Natural killer cell (primary cell): ENCODE results near the gene PAQR8. TPM values are rescaled to one million over a fixed set of nuclear protein-coding genes. Genes with fewer than 3 reads are reported as not detected.

ENCODE experiments used
- ATAC-seq, 3 donors: fragments of 150-1000 bp in 2 of 3; fragments of 200-7000 bp in 1 of 3; cut with Tn5 transposase; 1 replicate in 1 of 3; 2 replicates in 2 of 3; pipeline ENCODE4 v1.10.0; 2021; ENCODE audit warnings: mild to moderate bottlenecking in 2 of 3, moderate library complexity in 2 of 3
- DNase-seq, 2 donors: peaks; one replicate each; pipeline versions ENCODE4 v3.0.0 to v3.0.0-alpha.2; 2013 to 2021; ENCODE audit warnings: mixed read lengths in 1 of 2
- H3K27ac ChIP-seq: one replicate; pipeline ENCODE4 v1.5.1; 2013; ENCODE audit warnings: mild to moderate bottlenecking, low read length
- H3K27me3 ChIP-seq: one replicate; pipeline ENCODE4 v1.6.1; 2013; ENCODE audit warnings: low read length; ENCODE audit not compliant: control insufficient read depth, insufficient read depth
- H3K36me3 ChIP-seq: one replicate; pipeline ENCODE4 v1.6.1; 2013; ENCODE audit warnings: low read length; ENCODE audit not compliant: control insufficient read depth, insufficient read depth
- H3K4me1 ChIP-seq: one replicate; pipeline ENCODE4 v1.6.1; 2013; ENCODE audit warnings: low read length; ENCODE audit not compliant: control insufficient read depth, insufficient read depth
- H3K4me3 ChIP-seq: one replicate; pipeline ENCODE4 v1.5.1; 2013; ENCODE audit warnings: low read length
- H3K9me3 ChIP-seq: one replicate; pipeline ENCODE4 v1.6.1; 2013; ENCODE audit warnings: low read length; ENCODE audit not compliant: control insufficient read depth, insufficient read depth
- H3K27ac Mint-ChIP-seq, 2 donors: one replicate each; pipeline ENCODE4 v1.8.0; 2022; ENCODE audit warnings: mild to moderate bottlenecking in 2 of 2, mixed read lengths in 2 of 2, moderate library complexity in 1 of 2
- H3K27me3 Mint-ChIP-seq, 2 donors: one replicate each; pipeline ENCODE4 v1.8.0; 2022; ENCODE audit warnings: low read depth in 2 of 2, mixed read lengths in 2 of 2
- H3K36me3 Mint-ChIP-seq: one replicate; pipeline ENCODE4 v1.8.0; 2022; ENCODE audit warnings: mixed read lengths
- H3K4me1 Mint-ChIP-seq, 2 donors: one replicate each; pipeline ENCODE4 v1.8.0; 2022; ENCODE audit warnings: mixed read lengths in 2 of 2
- H3K4me3 Mint-ChIP-seq: one replicate; pipeline ENCODE4 v1.8.0; 2022; ENCODE audit warnings: mild to moderate bottlenecking, moderate library complexity, mixed read lengths
- H3K9me3 Mint-ChIP-seq, 2 donors: one replicate each; pipeline ENCODE4 v1.8.0; 2022; ENCODE audit warnings: mixed read lengths in 2 of 2
- CTCF ChIP-seq: fragments of 200-600 bp; IDR thresholded peaks from one replicate; pipeline ENCODE4 v1.8.0; 2022; ENCODE audit warnings: antibody characterized with exemption
- WGBS: methylation state at CpG from one replicate; pipeline ENCODE4 v1.1.7; 2013; ENCODE audit warnings: missing lambda C conversion rate; ENCODE audit not compliant: insufficient coverage; 5-methylcytosine and 5-hydroxymethylcytosine counted together
- intact Hi-C: fragments of 100-400 bp; cut with micrococcal nuclease; formaldehyde crosslinking; loops from one replicate; pipeline ENCODE4 v1.14.2; 2022
- total RNA-seq, 4 donors: library from RNA; stranded (reverse); fragments of 120-200 nt in 1 of 4; gene quantifications; one replicate each; pipeline versions ENCODE4 v1.2.3 to v1.2.4, GENCODE V29; 2013 to 2022

PAQR8 gene
- total RNA-seq, 3 donors from 2014 or later (not counting 1 experiment from before 2014, with no cell fraction given) = 2.4 to 5.0 (median 4.6) TPM

DNA sequence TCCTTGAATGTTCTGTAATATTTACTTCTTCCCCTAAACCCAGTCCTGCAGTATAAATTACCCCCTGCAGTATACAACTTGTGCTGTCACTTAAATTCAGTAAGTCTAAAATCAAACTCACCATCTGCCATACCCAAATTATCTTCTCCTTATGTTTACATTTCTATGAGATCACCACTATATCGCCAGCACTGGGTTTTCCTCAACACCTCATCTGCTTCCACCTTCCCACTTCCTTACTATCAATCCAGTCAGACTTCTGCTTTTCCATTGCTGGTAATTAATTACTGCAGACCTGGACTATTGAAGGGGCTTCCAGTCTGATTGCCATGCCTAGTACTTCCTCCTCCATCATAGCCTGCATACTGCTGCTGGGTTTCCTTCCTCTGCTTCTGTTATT is 73.4 kb downstream of the PAQR8 start:
- no peaks in the 10 kb centered on the region for H3K36me3 Mint-ChIP-seq
- H3K9me3 Mint-ChIP-seq = no peaks in the 10 kb centered on the region
- TF ChIP-seq CTCF = no peak
- 71% methylated on average over 1 of the region's 1 CpG for WGBS
- no peaks in the 10 kb centered on the region for H3K4me1 Mint-ChIP-seq
- H3K4me3 ChIP-seq = no peak overlapping the region
- no peak overlapping the region for H3K4me3 Mint-ChIP-seq
- no peak for ATAC-seq
- no peak overlapping the region for H3K27ac ChIP-seq
- H3K27me3 Mint-ChIP-seq = no peaks in the 10 kb centered on the region
- H3K9me3 ChIP-seq = no peaks in the 10 kb centered on the region
- H3K4me1 ChIP-seq = no peaks in the 10 kb centered on the region
- intact Hi-C loops = no loop called here
- no peak for DNase-seq
- H3K27ac Mint-ChIP-seq = no peak overlapping the region
- no peaks in the 10 kb centered on the region for H3K36me3 ChIP-seq
- H3K27me3 ChIP-seq = no peaks in the 10 kb centered on the region

DNA sequence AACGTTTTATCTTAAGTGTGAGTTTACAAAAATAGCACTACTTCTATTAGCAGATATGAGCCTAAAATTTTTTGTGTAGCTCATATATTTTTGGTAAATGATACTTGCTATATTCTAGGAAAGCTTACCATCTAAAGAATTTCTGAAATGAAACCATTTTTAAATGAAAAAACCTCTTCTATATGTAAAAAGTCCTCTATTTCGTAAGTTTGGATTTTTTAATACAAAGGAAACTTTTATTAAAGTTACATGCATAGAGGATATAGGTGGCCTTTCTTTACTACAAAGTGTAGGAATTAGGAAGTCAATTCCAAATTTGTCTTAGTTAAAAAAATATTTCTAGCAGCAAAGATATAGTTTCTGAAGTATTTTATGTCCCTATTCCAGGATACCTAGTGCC is 77.0 kb downstream of the PAQR8 start:
- Mint-ChIP-seq H3K4me3 (no peak overlapping the region), H3K36me3 (no peaks in the 10 kb centered on the region), H3K9me3 (no peaks in the 10 kb centered on the region), H3K27ac (no peak overlapping the region), H3K4me1 (no peaks in the 10 kb centered on the region), H3K27me3 (no peaks in the 10 kb centered on the region)
- Histone ChIP-seq H3K4me1 (no peaks in the 10 kb centered on the region), H3K27ac (no peak overlapping the region), H3K36me3 (no peaks in the 10 kb centered on the region), H3K4me3 (no peak overlapping the region), H3K27me3 (no peaks in the 10 kb centered on the region), H3K9me3 (no peaks in the 10 kb centered on the region)
- DNase-seq = no peak
- ATAC-seq = no peak
- no peak for TF ChIP-seq CTCF
- intact Hi-C loops = no loop called here
- WGBS = no CpG with 5 or more reads among the region's 2 CpGs

DNA sequence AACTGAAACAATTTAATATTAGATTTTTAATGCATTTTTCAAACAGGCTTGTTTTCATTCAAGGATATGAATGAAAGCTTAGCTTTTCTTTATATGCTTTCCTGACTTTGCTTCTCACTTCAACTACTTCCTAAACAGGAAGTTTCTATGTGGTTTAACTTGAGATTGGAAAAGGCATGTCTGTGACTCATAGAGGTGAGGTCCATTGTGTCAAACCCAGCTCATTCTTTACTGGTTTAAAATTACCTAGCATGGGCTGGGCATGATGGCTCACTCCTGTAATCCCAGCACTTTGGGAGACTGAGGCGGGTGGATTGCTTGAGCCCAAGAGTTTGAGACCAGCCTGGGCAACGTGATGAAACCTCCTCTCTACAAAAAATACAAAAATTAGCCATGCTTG is 92.6 kb downstream of the PAQR8 start:
- no peak for TF ChIP-seq CTCF
- Mint-ChIP-seq H3K9me3 (peaks cover 9 to 15% of the 10 kb centered on the region in 2 donors), H3K36me3 (peaks cover 24% of the 10 kb centered on the region), H3K27me3 (no peaks in the 10 kb centered on the region), H3K27ac (no peak overlapping the region), H3K4me1 (no peaks in the 10 kb centered on the region), H3K4me3 (no peak overlapping the region)
- Histone ChIP-seq H3K9me3 (peaks cover 3% of the 10 kb centered on the region), H3K27ac (no peak overlapping the region), H3K27me3 (no peaks in the 10 kb centered on the region), H3K4me3 (no peak overlapping the region), H3K36me3 (no peaks in the 10 kb centered on the region), H3K4me1 (no peaks in the 10 kb centered on the region)
- ATAC-seq (no peak), DNase-seq (no peak)
- intact Hi-C loops = no loop called here
- 90% methylated on average over 1 of the region's 2 CpGs for WGBS

- Histone ChIP-seq H3K4me1 (no peaks in the 10 kb centered on the region), H3K27ac (no peak overlapping the region), H3K4me3 (no peak overlapping the region), H3K27me3 (no peaks in the 10 kb centered on the region), H3K36me3 (no peaks in the 10 kb centered on the region), H3K9me3 (no peaks in the 10 kb centered on the region)
- Mint-ChIP-seq H3K27me3 (no peaks in the 10 kb centered on the region), H3K4me1 (no peaks in the 10 kb centered on the region), H3K9me3 (peaks cover 0 to 3% of the 10 kb centered on the region in 2 donors), H3K36me3 (no peaks in the 10 kb centered on the region), H3K27ac (no peak overlapping the region), H3K4me3 (no peak overlapping the region)
- no peak for TF ChIP-seq CTCF
- 98% methylated on average over 2 of the region's 2 CpGs for WGBS
- ATAC-seq (no peak), DNase-seq (no peak)
- intact Hi-C loops = no loop called here
Measured at GRCh38 chr6:52457096-52457495, 95.1 kb downstream of the PAQR8 start.
